Measurements from ENCODE around the gene TMEM18.

TMEM18 gene

GRCh38 chr2:672606-672905 is 4.7 kb downstream of the TMEM18 start:
- DNase-seq (ENCODE audit: low spot score), result no peak

DNA sequence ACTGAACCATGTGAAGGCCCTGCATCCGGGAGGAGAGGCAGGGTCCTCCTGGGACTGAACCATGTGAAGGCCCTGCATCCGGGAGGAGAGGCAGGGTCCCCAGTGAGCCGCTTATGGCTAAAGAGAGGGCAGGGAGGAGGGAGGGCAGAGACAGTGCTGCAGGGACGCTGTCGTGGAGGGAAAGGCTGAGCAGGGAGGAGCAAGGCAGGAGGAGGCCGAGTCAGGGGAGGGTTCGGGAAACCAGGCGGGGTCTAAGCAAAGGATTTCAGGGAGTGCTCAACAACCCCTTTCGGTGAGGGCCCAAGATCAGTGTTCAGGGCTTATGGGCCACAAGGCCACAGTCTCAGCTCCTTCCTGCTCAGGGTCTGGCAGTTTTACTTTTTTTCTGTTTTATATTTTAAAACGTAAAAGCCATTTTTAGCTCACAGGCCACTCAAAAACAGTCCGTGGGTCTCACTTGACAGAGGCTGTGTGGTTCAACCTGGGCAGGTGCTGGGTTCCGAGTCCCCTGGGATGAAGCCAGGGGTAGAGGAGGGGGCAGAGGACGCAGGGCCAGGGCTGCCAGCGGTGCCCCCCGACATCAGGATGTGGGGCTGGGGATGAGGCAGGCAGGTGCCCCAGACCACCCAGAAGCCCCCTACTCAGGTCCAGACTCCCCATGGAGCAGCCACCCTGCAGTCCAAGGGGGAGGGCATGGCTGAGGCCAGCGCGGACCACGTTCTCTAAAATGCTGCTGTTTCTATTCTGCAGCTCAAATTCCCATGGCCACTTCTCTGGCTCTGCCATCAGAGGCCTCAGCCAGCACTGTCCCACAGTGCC is 5.2 kb downstream of the TMEM18 start:
- no peak for DNase-seq (ENCODE audit: low spot score)

- DNase-seq (ENCODE audit: low spot score), result no peak
Observed at GRCh38 chr2:671072-671471, 6.1 kb downstream of the TMEM18 start.

DNA sequence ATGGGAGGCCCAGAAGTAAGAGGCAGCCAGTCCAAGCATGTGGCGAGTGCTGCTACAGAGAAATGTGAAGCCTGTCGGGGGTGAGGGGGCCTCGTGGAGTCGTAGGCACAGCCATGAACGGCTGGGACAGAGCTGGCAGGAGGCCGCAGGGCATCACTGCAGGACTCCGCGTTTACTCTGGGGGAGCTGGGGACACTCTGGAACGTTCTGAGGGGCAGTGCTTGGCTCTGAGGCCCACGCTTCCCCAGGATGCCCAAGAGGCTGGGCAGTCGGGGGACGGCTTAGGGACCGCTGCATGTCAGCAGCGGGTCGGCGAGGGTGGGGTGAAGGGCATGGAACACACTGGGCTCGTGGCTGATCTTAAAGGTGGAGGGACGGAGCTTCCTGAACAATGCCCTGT is 6.6 kb downstream of the TMEM18 start:
- no peak for DNase-seq (ENCODE audit: low spot score)

DNA sequence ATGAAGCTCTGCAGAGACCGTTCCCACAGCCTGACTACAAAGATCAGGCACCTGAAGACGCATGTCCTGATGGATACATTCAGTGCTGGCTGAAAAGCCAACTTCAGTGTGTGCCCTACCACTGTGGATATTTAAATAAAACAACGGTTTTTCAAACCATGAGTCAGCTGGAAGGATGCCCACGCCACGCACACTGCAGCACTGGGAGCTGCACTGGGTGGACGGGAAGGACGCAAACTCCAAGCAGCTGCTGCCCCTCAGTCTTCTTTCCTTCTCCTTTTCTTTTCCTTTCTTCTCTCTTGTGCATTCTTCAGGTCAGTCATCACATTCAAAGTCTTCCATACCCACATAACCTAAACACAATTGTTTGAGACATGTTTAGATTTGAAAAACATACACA is 7.9 kb downstream of the TMEM18 start:
- no peak for DNase-seq (ENCODE audit: low spot score)

DNA sequence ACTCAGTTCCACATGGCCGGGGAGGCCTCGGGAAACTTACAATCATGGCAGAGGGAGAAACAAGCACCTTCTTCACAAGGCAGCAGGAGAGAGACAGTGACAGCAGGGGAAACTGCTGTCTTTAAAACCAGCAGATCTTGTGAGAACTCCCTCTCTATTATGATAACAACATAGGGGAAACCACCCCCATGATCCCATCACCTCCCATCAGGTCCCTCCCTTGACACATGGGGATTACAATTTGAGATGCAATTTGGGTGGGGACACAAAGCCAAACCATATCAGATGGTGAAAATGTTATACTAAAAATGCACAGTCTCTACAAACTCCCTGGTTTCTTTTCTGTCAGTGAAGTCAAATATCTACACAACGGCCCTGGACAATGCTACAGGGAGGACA is 9.2 kb downstream of the TMEM18 start:
- DNase-seq (ENCODE audit: low spot score), result no peak

- DNase-seq (ENCODE audit: low spot score), result no peak
Observed at GRCh38 chr2:667332-667999, 9.7 kb downstream of the TMEM18 start.

- no peak for DNase-seq (ENCODE audit: low spot score)
Observed at GRCh38 chr2:666441-666840, 10.8 kb downstream of the TMEM18 start.

GRCh38 chr2:665340-666073 is 11.7 kb downstream of the TMEM18 start:
- DNase-seq (ENCODE audit: low spot score), result no peak

DNA sequence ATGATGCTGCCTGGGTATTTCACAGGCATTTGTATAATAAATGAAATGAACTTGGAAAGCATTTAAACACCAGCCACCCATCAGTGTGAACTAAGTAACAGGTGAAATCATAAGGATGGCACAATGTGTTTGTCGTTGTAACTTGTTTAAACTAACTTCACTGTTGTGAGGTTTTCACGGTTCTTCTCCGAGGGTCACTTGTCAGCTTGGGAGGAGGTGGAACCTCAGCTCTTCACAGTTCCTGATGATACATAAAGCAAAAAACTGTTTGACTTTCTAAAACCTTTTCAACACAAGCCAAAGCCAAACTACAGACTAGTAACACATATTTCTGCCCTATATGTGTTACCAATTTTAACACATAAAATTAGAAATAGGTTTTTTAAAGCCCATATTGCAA is 13.1 kb downstream of the TMEM18 start:
- no peak for DNase-seq (ENCODE audit: low spot score)

DNA sequence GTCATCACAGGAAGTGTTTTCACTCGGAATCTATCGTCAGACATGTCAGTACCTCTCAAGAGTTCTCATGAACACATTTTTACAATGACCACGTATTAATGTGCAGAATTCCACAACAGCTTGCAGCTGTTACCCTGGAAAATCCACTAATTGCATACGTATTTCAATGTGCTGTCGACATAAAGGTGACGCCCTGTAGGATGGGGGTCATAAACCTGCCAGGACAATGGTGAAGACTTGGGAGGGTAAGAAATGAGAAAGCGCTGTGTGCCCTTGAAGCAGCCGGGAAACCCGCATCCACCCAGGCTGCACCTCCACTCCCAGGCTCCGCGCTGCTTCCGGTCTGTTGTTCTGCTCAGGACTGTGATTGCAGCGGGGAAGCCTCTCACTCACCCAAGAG is 14.0 kb downstream of the TMEM18 start:
- no peak for DNase-seq (ENCODE audit: low spot score)

DNA sequence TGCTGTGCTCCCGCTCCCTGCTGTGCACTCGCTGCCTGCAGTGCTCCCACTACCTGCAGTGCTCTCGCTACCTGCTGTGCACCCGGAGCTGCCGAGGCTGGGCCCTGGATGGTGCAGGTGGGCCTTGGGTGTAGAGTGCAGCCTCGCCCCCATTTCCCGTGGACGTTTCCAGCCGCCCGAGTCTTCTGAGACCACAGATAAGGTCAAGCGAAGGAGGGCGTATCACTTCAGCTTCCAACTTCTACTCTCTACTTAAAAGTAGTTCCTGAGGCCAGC is 15.9 kb downstream of the TMEM18 start:
- no peak for DNase-seq (ENCODE audit: low spot score)

DNA sequence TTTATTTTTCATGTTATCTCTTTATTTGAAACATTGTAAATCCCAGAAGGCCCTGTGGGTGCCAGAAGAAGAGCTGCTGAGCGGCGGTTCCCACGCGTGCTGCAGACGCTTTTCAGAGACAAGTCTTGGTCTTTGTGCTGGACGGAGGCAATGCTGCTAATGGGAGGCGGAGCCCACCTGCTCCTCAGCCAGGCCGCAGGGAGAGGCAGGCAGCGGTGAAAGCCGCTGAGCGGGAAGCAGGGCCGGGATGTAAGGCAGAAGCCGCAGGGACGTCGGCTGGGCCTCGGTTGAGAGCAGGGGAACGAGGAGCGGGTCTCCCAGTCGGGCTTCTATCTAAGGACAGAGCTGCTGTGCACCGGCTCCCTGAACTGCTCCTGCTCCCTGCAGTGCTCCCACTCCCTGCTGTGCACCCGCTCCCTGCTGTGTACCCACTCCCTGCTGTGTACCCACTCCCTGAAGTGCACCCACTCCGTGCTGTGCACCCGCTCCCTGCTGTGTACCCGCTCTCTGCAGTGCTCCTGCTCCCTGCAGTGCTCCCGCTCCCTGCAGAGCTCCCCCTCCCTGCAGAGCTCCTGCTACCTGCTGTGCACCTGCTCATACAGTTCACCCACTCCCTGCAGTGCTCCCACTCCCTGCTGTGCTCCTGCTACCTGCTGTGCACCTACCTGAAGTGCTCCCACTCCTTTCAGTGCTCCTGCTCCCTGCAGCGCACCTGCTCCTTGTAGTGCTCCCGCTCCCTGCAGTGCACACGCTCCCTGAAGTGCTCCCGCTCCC is 16.4 kb downstream of the TMEM18 start:
- DNase-seq (ENCODE audit: low spot score), result no peak

DNA sequence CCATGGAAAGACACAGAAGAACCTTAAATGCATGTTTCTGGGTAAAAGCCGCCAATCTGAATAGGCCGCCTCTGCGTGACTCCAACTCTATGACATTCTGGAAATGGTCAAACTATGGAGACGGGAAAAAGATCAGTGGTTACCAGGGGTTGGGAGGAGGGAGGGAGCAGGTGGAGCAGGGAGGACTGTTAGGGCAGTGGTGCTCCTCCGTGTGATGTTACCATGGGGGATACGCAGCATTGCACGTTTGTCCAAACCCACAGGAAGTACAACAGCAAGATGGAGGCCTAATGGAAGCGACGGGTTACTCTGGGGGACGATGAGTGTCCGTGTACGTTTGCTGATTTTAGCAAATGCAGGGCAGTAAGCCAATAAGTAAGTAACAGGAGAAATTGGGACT is 17.2 kb downstream of the TMEM18 start:
- DNase-seq (ENCODE audit: low spot score), result no peak

DNA sequence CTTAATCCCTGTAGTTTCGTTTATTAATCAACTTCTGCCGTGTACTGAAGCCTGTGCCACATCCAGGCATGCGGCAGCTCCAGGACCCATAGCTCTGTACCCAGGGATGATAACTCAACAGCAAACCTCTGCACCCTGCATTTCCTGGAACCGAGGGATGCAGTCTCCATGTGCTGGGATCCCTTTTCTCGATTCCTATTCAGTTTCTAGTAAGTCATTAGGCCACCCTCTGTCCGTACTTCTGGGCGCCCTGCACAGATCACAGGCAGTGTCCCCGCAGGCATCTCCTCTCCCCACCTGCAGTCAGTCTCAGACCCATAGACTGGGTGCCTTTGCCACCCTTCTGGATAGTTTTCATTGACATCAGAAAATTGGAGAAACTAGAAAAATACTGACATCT is 18.8 kb downstream of the TMEM18 start:
- no peak for DNase-seq (ENCODE audit: low spot score)

GRCh38 chr2:657766-658165 is 19.4 kb downstream of the TMEM18 start:
- DNase-seq (ENCODE audit: low spot score), result no peak

DNA sequence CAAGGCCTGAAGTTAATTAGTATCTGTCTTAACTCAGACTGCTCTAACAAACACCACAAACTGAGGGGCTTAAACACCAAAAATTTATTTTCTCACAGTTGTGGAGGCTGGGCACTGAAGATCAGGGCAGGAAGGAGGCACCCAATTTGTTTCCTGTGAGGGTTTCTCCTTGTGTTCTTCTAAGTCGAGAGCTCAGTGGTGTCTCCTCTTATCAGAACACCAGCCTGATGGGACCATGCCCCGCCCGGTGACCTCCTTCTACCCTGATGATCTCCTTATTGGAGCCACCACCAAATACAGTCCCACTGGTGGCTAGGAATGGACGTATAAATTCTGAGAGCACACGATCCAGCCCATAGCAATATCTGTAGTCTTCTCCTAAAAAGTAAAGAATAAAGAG is 20.5 kb downstream of the TMEM18 start:
- DNase-seq (ENCODE audit: low spot score), result no peak

GRCh38 chr2:655626-656025 is 21.6 kb downstream of the TMEM18 start:
- DNase-seq (ENCODE audit: low spot score), result no peak

GRCh38 chr2:654896-655295 is 22.3 kb downstream of the TMEM18 start:
- no peak for DNase-seq (ENCODE audit: low spot score)

DNA sequence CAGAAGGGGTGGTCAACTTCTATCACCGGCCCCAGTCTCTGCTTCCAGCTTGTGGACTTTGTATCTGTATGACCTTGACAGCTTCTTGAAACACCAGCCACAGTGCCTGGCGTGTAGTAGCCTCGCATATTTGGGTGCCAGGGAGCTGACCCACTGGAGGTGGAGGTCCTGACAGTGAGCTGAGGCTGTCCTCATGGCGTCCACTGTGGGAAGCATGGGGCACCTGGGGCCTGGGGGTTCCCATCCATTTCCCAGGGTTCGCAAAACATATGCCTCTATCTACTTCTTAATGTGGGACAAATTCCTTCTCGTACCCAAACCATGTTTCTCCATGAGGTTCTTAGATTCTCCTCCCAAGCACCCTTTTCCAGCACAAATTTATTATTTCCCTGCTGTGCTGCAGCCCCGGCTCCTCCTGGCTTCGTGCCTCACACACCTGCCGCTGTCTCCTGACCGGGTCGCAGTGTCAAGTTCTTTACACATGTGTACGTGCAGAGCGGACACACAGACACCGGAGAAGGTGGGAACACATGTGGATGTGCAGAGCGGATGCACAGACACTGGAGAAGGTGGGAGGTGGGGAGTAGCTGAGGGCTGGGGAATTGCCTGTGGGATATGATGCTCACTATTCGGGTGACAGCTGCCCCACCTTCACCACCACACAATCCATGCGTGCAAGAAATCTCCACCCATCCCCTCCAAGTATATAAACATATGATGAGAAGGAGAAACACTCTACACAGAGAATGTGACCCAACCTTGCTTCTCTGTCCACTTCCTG is 23.4 kb downstream of the TMEM18 start:
- DNase-seq (ENCODE audit: low spot score), result no peak

- DNase-seq (ENCODE audit: low spot score), result no peak
Observed at GRCh38 chr2:652881-653480, 24.2 kb downstream of the TMEM18 start.

DNA sequence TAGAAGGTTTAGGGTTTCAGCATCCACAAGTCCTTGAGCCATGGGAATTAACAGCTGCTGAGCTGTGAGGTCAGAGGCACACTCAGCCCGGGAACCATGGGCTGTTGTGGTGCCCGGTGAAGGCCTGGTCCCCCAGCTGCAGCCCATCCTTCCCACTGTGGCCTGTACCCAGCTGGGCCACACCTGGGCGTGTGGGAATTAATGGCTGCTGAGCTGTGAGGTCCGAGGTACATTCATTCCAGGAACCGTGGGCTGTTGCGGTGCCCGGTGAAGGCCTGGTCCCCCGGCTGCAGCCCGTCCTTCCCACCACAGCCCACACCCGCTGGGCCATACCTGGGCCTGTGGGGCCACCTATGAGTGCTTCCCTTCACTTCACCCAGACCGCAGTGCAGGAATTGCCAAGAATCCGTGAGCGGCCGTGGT is 25.2 kb downstream of the TMEM18 start:
- DNase-seq (ENCODE audit: low spot score), result no peak

Data from D341Med (cell line).